ENCODE results near the gene DNM2.

Gene DNM2

DNA sequence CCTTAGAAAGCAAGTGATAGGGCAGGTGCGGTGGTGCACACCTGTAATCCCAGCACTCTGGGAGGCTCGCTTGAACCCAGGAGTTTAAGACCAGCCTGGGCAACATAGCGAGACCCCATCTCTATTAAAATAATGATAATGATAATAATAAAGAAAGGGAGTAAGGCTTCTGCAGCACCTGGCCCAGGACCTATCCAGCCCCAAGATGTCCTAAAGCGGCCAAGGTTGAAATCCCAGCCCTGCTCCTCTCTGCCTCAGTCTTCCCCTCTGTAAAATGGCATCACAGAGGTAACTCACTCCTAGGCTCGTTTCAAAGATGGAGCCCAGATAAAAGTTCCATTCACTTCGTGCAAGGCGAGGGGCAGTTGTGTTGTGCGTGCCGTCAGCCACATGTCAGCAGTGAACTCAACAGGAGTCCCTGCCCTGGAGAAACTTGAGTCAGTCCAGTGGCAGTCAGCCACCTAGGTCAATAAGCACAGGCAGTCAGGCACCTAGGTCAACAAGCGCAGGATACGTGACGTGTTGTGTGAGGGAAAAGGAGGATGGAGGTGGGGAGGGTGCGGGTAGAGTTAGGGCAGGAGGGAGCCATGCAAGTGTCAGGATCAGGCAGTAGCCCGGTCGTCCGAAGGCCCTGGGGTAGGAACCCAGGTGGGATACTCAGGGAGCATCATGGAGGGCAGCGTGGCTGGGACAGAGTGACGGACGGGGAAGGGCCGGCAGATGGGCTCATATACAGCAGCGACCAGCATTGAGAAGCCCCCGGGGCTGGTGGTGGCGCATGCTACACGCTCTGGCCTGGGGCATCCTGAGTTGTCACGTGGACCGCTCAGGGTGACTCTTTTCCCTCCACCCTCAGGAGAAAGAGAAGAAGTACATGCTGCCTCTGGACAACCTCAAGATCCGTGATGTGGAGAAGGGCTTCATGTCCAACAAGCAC, 101.5 kb downstream of the DNM2 start:
- Histone ChIP-seq H3K4me1 (ENCODE audit: control insufficient read depth, insufficient read depth, low read length) (no peaks in the 10 kb centered on the region), H3K4me3 (ENCODE audit: low read depth, low read length) (no peak overlapping the region), H3K27me3 (ENCODE audit: control insufficient read depth, insufficient read depth, low read length) (no peaks in the 10 kb centered on the region), H3K36me3 (ENCODE audit: control insufficient read depth, insufficient read depth, low read length) (peaks cover 56% of the 10 kb centered on the region), H3K9ac (ENCODE audit: low read length) (no peak overlapping the region), H3K27ac (ENCODE audit: low read depth, low read length) (no peak overlapping the region), H3K9me3 (ENCODE audit: control insufficient read depth, insufficient read depth, low read depth, low read length) (no peaks in the 10 kb centered on the region)

DNA sequence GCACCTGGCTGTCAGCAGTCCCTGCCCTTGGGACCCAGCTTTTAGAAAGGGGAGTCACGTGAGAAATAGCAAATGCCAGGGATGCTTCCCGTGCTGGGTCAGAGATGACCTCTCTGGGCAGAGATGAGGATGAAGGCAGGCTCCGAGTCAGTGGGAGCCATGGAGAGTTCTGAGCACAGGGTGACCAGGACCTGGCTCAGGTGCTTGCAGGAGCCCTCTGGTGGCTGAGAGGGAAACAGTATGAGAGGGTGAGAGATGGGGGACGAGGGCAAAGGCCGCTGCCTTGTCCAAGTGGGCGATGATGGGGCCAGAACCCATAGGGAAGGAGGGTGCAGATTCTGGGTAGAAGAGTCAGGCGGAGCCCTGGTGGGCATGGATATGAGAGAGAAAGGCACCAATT, 102.3 kb downstream of the DNM2 start:
- no peak overlapping the region for H3K9ac ChIP-seq (ENCODE audit: low read length)
- H3K36me3 ChIP-seq (ENCODE audit: control insufficient read depth, insufficient read depth, low read length): peaks cover 57% of the 10 kb centered on the region
- no peaks in the 10 kb centered on the region for H3K4me1 ChIP-seq (ENCODE audit: control insufficient read depth, insufficient read depth, low read length)
- H3K4me3 ChIP-seq (ENCODE audit: low read depth, low read length): no peak overlapping the region
- no peaks in the 10 kb centered on the region for H3K9me3 ChIP-seq (ENCODE audit: control insufficient read depth, insufficient read depth, low read depth, low read length)
- no peaks in the 10 kb centered on the region for H3K27me3 ChIP-seq (ENCODE audit: control insufficient read depth, insufficient read depth, low read length)
- H3K27ac ChIP-seq (ENCODE audit: low read depth, low read length): no peak overlapping the region

DNA sequence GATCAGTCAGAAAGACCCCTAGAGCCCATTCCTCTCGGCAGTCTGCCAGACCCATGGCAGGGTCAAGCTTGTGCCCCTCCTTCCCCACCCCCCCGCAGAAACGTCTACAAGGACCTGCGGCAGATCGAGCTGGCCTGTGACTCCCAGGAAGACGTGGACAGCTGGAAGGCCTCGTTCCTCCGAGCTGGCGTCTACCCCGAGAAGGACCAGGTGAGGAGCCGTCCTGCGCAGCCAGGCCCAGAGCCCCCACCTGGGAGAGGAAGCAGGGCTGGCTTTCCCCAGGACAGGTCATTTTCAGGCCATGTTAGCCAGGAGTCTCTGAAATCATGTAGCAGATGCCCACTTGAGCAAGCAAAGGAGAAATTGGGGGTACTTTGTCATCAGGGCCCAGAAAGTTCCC, 105.8 kb downstream of the DNM2 start:
- Histone ChIP-seq H3K36me3 (ENCODE audit: control insufficient read depth, insufficient read depth, low read length) (peaks cover 56% of the 10 kb centered on the region), H3K9me3 (ENCODE audit: control insufficient read depth, insufficient read depth, low read depth, low read length) (no peaks in the 10 kb centered on the region), H3K27me3 (ENCODE audit: control insufficient read depth, insufficient read depth, low read length) (no peaks in the 10 kb centered on the region), H3K4me3 (ENCODE audit: low read depth, low read length) (no peak overlapping the region), H3K4me1 (ENCODE audit: control insufficient read depth, insufficient read depth, low read length) (no peaks in the 10 kb centered on the region), H3K9ac (ENCODE audit: low read length) (no peak overlapping the region), H3K27ac (ENCODE audit: low read depth, low read length) (no peak overlapping the region)

DNA sequence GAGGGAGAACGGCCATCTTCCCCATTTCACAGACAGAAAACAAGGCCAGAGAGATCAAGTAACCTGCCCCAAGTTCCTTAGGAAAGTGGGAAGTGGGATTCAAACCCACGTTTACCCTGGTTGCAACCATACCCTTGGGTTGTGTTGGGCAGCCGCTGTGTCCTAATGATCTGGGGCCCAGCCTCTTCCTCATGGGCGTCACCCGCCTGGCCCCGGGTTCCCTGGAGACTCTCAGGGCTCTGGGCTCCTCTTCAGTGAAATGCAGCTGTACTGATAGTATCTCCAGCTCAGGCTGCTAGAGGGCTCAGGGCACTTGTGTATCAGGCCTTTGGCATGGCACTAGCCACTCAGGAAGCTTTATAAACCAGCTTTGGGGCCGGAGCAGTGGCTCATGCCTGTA, 108.4 kb downstream of the DNM2 start:
- H3K27ac ChIP-seq (ENCODE audit: low read depth, low read length): no peak overlapping the region
- H3K4me1 ChIP-seq (ENCODE audit: control insufficient read depth, insufficient read depth, low read length): no peaks in the 10 kb centered on the region
- no peak overlapping the region for H3K9ac ChIP-seq (ENCODE audit: low read length)
- H3K36me3 ChIP-seq (ENCODE audit: control insufficient read depth, insufficient read depth, low read length): peaks cover 55% of the 10 kb centered on the region
- no peak overlapping the region for H3K4me3 ChIP-seq (ENCODE audit: low read depth, low read length)
- no peaks in the 10 kb centered on the region for H3K9me3 ChIP-seq (ENCODE audit: control insufficient read depth, insufficient read depth, low read depth, low read length)
- H3K27me3 ChIP-seq (ENCODE audit: control insufficient read depth, insufficient read depth, low read length): no peaks in the 10 kb centered on the region

DNA sequence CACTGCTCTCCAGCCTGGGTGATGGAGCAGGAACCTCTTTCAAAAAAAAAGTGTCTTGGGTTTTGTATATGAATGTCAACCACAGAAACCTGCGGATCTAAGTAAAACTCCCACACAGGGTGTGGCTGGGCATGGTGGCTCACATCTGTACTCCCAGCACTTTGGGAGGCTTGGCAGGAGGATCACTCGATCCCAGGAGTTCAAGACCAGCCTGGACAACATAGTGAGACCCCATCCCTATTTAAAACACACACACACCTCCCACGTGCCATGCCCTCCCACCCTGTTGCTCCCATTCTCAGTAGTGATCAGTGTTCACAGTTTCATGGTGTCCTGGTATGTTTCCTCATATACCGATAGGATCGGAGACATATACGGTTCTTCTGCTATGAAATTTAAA, 109.0 kb downstream of the DNM2 start:
- no peak overlapping the region for H3K9ac ChIP-seq (ENCODE audit: low read length)
- no peaks in the 10 kb centered on the region for H3K9me3 ChIP-seq (ENCODE audit: control insufficient read depth, insufficient read depth, low read depth, low read length)
- no peak overlapping the region for H3K27ac ChIP-seq (ENCODE audit: low read depth, low read length)
- H3K4me1 ChIP-seq (ENCODE audit: control insufficient read depth, insufficient read depth, low read length): no peaks in the 10 kb centered on the region
- H3K4me3 ChIP-seq (ENCODE audit: low read depth, low read length): no peak overlapping the region
- H3K27me3 ChIP-seq (ENCODE audit: control insufficient read depth, insufficient read depth, low read length): no peaks in the 10 kb centered on the region
- peaks cover 53% of the 10 kb centered on the region for H3K36me3 ChIP-seq (ENCODE audit: control insufficient read depth, insufficient read depth, low read length)

DNA sequence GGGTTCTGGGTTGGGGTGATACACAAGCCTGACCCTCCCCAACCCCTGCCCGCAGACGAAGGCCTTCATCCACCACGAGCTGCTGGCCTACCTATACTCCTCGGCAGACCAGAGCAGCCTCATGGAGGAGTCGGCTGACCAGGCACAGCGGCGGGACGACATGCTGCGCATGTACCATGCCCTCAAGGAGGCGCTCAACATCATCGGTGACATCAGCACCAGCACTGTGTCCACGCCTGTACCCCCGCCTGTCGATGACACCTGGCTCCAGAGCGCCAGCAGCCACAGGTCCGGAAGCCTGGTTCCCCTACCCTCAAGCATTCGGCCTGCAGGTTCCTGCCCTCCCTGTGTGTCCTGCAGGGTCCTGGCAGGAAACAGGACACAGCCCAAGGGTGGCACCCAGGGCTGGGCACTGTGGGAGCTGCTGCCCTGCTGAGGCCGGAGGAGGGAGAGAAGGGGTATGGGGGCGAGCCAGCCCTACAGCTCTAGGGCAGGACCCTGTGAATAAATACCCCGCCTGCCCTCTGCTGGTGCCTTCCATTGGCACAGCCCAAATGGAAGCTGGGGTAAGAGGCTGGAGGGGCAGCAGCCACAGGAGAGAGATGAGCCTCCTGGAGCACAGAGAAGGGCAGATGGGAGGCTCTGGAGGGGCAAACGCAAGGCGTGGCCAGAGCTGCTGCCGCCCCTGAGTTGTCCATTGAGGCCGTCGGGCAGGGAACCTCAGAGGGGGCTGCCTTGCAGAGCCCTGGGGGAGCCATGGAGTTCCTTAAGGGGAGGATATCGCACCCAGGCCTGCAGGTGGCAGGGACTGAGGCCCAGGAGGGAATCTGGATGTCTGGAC, 111.3 kb downstream of the DNM2 start:
- no peaks in the 10 kb centered on the region for H3K4me1 ChIP-seq (ENCODE audit: control insufficient read depth, insufficient read depth, low read length)
- no peaks in the 10 kb centered on the region for H3K27me3 ChIP-seq (ENCODE audit: control insufficient read depth, insufficient read depth, low read length)
- H3K36me3 ChIP-seq (ENCODE audit: control insufficient read depth, insufficient read depth, low read length): peaks cover 66% of the 10 kb centered on the region
- no peak overlapping the region for H3K4me3 ChIP-seq (ENCODE audit: low read depth, low read length)
- H3K9me3 ChIP-seq (ENCODE audit: control insufficient read depth, insufficient read depth, low read depth, low read length): no peaks in the 10 kb centered on the region
- H3K9ac ChIP-seq (ENCODE audit: low read length): no peak overlapping the region
- H3K27ac ChIP-seq (ENCODE audit: low read depth, low read length): no peak overlapping the region

DNA sequence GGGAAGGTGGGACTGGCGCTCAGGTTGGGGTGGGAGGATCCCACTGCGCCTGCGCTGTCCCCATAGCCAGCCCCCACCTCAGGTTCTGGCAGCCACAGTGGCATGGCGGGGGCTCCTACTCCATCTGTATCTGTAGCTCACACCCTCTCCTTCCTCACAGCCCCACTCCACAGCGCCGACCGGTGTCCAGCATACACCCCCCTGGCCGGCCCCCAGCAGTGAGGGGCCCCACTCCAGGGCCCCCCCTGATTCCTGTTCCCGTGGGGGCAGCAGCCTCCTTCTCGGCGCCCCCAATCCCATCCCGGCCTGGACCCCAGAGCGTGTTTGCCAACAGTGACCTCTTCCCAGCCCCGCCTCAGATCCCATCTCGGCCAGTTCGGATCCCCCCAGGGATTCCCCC, 112.1 kb downstream of the DNM2 start:
- Histone ChIP-seq H3K36me3 (ENCODE audit: control insufficient read depth, insufficient read depth, low read length) (peaks cover 59% of the 10 kb centered on the region), H3K27me3 (ENCODE audit: control insufficient read depth, insufficient read depth, low read length) (no peaks in the 10 kb centered on the region)

DNA sequence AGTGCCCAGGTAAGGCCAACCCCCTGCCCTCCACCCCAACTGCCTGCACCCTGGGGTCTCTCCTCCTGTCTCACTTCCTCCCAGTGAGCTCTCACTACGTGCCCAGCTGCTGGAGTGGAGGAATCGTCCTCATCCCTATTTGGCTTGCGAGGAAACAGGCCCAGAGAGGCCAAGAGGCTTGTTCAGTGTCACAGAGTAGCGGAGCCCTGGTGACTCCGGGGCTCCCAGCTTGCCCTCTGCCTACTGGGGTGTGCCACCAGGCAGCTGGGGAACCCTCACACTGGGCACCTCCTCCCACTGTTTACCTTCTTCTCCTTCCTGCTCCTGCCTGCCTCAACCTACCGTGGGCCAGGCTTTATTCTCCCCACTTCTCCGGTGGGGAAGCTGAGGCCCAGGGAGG, 112.5 kb downstream of the DNM2 start:
- Histone ChIP-seq H3K9ac (ENCODE audit: low read length) (no peak overlapping the region), H3K4me1 (ENCODE audit: control insufficient read depth, insufficient read depth, low read length) (no peaks in the 10 kb centered on the region), H3K27me3 (ENCODE audit: control insufficient read depth, insufficient read depth, low read length) (no peaks in the 10 kb centered on the region), H3K9me3 (ENCODE audit: control insufficient read depth, insufficient read depth, low read depth, low read length) (no peaks in the 10 kb centered on the region), H3K36me3 (ENCODE audit: control insufficient read depth, insufficient read depth, low read length) (peaks cover 57% of the 10 kb centered on the region), H3K27ac (ENCODE audit: low read depth, low read length) (no peak overlapping the region), H3K4me3 (ENCODE audit: low read depth, low read length) (no peak overlapping the region)

More for the DNA sequence above, 112.1 kb downstream of the DNM2 start:
- Histone ChIP-seq H3K4me3 (ENCODE audit: low read depth, low read length) (no peak overlapping the region), H3K9me3 (ENCODE audit: control insufficient read depth, insufficient read depth, low read depth, low read length) (no peaks in the 10 kb centered on the region), H3K4me1 (ENCODE audit: control insufficient read depth, insufficient read depth, low read length) (no peaks in the 10 kb centered on the region), H3K27ac (ENCODE audit: low read depth, low read length) (no peak overlapping the region), H3K9ac (ENCODE audit: low read length) (no peak overlapping the region)

DNA sequence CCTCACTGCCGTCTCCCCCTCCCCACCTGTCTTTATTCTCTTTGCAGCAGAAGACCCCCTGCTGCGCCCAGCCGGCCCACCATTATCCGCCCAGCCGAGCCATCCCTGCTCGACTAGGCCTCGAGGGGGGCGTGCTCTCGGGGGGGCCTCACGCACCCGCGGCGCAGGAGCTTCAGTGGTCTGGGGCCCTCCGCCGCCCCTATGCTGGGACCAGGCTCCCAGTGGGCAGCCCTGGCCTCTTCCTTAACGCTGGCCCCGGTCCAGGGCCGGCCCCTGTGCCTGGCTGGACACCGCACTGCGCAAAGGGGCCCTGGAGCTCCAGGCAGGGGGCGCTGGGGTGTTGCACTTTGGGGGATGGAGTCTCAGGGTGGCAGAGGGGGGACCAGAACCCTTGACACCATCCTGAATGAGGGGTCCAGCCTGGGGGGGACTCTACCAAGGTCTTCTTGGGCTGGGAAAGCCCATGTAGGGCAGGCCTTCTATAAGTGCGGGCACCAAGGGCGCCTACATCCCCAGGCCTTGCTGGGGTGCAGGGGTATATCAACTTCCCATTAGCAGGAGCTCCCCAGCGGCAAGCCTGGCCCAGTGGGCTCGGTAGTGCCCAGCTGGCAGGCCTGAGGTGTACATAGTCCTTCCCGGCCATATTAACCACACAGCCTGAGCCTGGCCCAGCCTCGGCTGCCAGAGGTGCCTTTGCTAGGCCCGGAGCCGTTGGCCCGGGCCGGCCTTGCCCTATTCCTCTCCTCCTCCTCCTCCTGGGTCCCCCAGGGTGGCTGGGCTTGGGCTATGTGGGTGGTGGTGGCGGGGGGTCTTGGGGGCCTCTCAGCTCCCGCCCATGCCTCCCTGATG, 113.3 kb downstream of the DNM2 start:
- Histone ChIP-seq H3K27ac (ENCODE audit: low read depth, low read length) (no peak overlapping the region), H3K4me1 (ENCODE audit: control insufficient read depth, insufficient read depth, low read length) (no peaks in the 10 kb centered on the region), H3K4me3 (ENCODE audit: low read depth, low read length) (no peak overlapping the region), H3K36me3 (ENCODE audit: control insufficient read depth, insufficient read depth, low read length) (peaks cover 52% of the 10 kb centered on the region), H3K9ac (ENCODE audit: low read length) (no peak overlapping the region), H3K27me3 (ENCODE audit: control insufficient read depth, insufficient read depth, low read length) (no peaks in the 10 kb centered on the region), H3K9me3 (ENCODE audit: control insufficient read depth, insufficient read depth, low read depth, low read length) (no peaks in the 10 kb centered on the region)

DNA sequence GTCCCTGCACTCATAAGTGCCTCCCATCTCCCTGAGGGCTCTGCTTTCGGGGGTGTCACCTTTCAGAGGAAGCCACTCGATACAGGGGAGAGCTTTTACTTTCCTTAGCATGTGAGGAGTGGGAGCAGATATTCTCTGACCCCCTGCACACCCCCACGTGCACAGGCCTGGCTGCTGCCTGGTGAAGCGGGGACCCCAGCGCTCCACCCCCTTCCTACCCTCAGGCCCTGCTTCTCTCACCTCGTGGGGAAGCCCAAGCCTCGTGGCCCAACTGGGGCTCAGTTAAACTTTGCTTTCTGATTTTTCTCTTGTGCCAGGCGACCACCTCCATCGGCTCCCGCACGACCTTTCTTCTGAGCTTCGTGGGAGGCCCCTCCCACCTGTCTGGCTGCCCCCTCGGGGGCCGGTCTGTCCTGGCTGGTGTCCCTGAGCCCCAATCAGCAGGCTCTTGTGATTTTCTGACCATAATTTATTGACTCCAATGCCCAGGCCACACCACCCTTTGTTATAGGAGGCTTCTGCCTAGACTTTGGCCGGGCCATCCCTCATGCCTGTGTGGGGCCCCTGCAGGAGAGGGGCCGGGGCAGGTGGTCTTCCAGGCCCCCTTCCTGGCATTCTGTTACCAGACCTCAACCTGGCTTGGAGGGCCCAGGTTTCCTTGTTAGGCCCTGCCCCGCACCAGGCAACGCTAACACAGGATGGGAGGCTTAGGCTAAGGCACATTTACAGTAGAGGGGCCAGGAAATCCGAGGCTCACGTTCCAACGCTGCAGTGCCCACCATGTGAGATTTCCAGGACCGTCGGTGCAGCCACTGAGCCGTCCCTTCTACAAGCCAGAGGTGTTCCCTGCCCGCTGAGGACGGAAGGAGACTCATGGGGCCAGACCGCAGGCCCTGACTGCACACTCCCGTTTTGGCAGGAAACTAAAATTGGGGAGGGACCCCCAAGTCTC, 114.4 kb downstream of the DNM2 start:
- H3K4me1 ChIP-seq (ENCODE audit: control insufficient read depth, insufficient read depth, low read length): no peaks in the 10 kb centered on the region
- H3K9ac ChIP-seq (ENCODE audit: low read length): no peak overlapping the region
- no peak overlapping the region for H3K27ac ChIP-seq (ENCODE audit: low read depth, low read length)
- H3K9me3 ChIP-seq (ENCODE audit: control insufficient read depth, insufficient read depth, low read depth, low read length): peaks cover 7% of the 10 kb centered on the region; the same call in 1 of the 2 replicates
- no peaks in the 10 kb centered on the region for H3K27me3 ChIP-seq (ENCODE audit: control insufficient read depth, insufficient read depth, low read length)
- no peak overlapping the region for H3K4me3 ChIP-seq (ENCODE audit: low read depth, low read length)
- peaks cover 43% of the 10 kb centered on the region for H3K36me3 ChIP-seq (ENCODE audit: control insufficient read depth, insufficient read depth, low read length)
